HG03045 (cell line): ENCODE measurements around the gene FFAR4.

Experiments used
- ATAC-seq: cut with Tn5 transposase; IDR thresholded peaks from one replicate; pipeline ENCODE4 v1.9.1; 2021; ENCODE audit warnings: mild to moderate bottlenecking, moderate library complexity; ENCODE audit not compliant: unreplicated experiment

FFAR4 gene

DNA sequence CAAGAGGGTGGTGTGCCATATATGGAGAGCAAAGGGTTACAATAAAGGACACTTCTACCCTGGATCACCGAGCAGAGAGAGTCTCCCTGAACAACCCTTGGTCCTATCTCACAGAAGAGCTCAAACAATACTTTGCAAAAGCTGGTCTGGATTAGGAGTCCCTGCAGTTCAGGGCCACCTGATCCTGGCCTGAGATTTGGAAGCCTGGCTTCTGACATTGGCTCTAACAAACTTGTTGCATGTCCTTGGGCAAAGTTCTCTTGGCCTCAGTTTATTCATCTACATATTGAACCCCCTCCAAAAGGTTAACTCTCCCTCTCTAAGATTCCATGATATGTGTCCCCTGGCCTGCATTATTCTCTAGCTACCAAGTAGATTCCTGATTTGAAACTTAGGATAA, 32.9 kb downstream of the FFAR4 start:
- no peak for ATAC-seq

DNA sequence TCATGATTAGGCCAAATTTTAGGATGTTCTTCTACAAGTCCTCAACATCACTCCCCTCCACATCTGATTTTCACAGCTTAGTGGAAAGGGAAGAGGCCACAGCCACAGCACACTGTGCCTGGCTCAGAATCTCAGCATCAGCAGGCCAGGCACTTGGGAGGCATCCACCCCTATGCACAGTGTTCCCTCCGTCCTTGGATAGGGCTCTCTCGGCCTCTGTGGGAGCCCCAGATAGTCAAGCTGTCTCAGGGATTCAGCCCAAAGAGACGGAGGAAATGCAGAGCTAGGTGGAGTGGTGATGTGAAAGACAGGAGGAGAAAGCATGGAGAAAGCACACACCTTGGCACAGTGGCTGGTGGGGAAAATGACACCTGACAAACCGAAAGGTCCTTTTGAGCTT, 33.3 kb downstream of the FFAR4 start:
- ATAC-seq: no peak

GRCh38 chr10:93600446-93601145, 34.1 kb downstream of the FFAR4 start:
- no peak for ATAC-seq

- ATAC-seq: no peak
Observed at GRCh38 chr10:93601146-93601773, 34.8 kb downstream of the FFAR4 start, which contains the start of gene RBP4. Gene RBP4, minus strand, starts transcription at chr10:93601235. Its CDS starts 207 bp downstream, at chr10:93601028.

DNA sequence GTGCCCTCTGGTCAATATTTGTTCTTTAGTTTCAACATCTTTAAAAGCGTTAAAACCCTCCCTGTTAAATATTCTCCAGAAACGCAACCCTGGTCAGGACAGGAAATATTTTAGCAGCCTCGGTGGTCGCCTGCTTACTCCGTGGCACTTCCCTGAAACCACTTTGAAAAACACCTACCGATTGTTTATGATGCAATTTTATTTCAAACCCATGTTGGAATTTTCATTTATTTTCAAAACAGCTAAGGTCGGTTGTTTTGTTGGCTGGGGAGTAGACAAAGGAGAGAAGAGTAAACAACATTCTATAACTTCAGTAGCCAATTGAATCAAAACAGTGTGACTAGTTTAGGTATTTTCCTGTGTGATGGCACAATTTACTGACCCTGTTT, 35.3 kb downstream of the FFAR4 start:
- ATAC-seq: no peak

GRCh38 chr10:93603023-93603422, 36.6 kb downstream of the FFAR4 start:
- ATAC-seq: no peak

- ATAC-seq: no peak
Observed at GRCh38 chr10:93604146-93604545, 37.7 kb downstream of the FFAR4 start.

GRCh38 chr10:93608421-93608820, 42.0 kb downstream of the FFAR4 start:
- no peak for ATAC-seq

DNA sequence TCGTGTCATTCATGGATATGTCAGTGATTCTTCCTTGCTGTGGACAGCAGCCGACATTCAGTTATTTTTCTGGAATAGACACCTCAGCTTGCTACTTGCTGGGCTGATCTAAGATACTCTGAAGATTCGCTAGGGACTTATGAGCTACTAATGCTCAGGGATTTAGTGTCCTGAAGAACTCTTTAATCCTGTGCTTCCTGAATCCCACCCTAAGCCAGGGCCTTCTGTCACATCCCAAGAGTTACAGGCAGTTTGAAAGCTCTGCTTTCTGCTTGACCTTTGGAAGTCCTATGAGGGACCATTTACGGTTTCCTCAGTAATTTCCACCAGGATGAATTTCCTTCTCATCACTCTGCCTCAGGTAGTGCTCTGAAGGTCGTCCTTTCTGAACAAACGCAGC, 45.8 kb downstream of the FFAR4 start, which contains the start of gene PDE6C:
Gene PDE6C (plus strand): TSS at position 227 of the 400 bp plus-strand sequence. CDS start 189 bp downstream, outside the sequence.
- no peak for ATAC-seq

GRCh38 chr10:93613126-93613525, 46.7 kb downstream of the FFAR4 start:
- ATAC-seq: no peak

DNA sequence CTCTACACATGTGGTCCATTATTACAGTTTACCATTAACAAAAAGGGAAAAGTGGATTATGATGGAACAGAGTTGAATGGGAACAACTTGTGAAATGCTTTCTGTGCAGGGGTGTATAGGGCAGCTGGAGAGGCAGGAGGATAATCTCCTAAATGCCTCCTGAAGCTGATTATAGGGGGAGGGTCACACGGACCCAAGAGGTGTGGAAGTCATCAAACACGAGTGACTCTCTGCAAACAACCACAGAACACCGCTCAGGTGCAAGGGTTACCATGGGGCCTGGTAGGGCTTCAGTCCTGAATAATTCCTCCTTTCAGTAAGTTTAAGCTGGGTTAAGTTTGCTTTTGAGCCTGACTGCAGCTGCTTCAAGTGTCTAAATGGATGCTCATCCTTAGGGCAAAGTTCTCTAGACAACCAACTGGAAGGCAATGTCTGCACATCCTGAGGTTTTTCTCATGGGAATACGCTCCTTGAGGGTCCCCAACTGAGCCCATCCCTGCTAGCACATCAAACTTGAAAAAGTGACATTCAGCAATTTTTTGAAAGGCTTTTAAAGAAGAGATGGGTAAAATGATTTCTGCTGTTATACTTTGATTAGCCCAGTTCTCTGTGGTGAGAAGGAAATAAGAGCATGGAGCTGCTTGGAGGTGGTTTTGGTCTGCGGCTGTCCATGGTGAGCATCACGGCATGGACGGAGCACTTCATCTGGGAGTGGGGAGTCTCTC, 47.8 kb downstream of the FFAR4 start:
- ATAC-seq: no peak

GRCh38 chr10:93615576-93616235, 49.2 kb downstream of the FFAR4 start:
- ATAC-seq: no peak

DNA sequence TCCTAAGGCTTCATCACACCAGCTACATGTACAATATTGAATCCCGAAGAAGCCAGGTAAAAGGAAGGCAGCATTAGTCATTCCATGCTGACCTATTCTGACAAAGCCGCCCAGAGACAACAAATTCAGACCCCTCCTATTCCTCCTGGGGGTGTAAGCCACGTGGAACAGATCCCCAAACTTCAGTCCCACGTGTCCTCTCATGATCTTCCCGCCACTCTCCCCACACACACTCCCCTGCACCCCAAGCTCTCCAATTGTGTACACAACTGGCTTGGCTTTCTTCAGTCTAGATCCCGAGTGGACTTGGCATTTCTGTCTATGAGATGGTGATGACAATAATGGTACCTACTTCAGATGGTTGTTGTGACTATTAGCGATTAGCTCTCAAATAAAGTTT, 54.5 kb downstream of the FFAR4 start:
- ATAC-seq: no peak

DNA sequence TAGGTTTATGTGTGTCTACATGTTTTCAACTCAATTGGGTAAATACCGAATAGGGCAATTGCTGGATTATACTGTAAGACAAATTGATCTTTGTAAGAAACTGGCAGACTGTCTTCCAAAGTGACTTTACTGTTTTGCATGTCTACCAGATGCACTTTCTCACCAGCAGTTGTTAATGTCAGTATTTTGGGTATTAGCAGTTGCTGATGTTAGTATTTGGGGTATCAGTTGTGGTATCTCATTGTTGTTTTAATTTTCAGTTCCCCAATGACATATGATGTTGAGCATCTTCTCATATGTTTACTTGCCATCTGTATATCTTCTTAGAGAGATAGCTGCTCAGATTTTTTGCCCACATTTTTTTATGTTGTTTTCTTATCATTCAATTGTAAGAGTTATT, 56.5 kb downstream of the FFAR4 start:
- no peak for ATAC-seq

GRCh38 chr10:93628858-93629257, 62.4 kb downstream of the FFAR4 start:
- ATAC-seq: no peak

GRCh38 chr10:93629647-93630305, 63.3 kb downstream of the FFAR4 start:
- no peak for ATAC-seq

DNA sequence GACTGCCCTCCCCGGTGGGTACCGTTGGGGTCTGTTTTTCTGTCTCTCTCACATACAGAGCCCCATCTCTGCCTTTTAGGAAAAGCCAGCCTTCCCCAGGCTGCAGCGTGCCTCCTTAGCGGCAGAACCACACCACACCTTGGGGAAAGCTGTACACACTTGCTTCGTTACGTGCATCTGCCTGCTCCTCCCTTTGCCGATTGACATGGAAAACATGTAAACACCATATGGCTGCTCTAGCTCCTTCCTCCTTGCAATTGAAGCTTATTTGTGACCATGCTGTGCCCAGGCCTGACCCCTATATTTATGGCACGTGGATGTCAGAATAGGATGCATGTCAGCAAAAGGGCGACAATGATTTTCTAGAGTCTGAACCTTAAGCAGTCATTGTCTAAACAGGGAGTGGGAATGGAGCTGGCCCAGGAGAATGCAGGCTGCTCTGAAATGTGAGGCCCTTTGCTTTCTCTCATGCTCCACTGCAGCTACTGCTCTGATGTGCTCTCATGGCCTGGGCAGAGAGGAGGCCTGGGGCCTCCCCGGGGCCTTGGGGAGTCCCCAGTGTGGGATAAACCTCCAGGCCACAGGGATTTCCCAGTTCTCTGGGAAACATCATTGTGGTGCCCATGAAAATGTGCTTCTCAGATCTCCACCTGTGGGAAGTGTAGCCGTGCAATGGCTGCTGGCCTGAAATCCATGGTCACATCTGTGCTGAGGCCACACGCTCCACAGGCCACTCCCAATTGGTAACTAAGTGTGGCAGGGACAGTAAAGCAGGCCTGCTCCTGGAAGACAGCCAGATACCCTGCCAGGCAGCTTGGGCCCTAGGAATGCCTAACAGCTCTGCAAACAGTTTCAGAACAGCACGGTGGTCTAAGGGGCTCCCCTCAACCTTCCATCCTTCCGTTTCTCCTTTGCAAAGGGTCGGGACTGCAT, 64.4 kb downstream of the FFAR4 start:
- ATAC-seq: no peak
